B cell (primary cell): ENCODE data around the gene KCNQ5. TPM values are rescaled to one million over a fixed set of nuclear protein-coding genes. Genes with fewer than 3 reads are reported as not detected.

Experiments
- ATAC-seq: fragments of 200-7000 bp; cut with Tn5 transposase; one replicate; pipeline ENCODE4 v1.10.0; 2021; ENCODE audit warnings: low read depth, mild to moderate bottlenecking, moderate number of reproducible peaks, moderate library complexity
- CTCF ChIA-PET: fragments of 350-600 bp; sonication (Branson Sonifier 250); formaldehyde crosslinking; loops from one replicate; lab custom pipeline; 2021; ENCODE audit warnings: antibody characterized with exemption, inconsistent platforms; lab: Charles Lee
- POLR2A ChIA-PET: fragments of 350-600 bp; sonication (Branson Sonifier 250); formaldehyde crosslinking; loops from one replicate; lab custom pipeline; 2021; ENCODE audit warnings: antibody characterized with exemption; lab: Charles Lee
- DNase-seq: peaks from one replicate; pipeline ENCODE4 v3.0.0; 2013
- H2AFZ ChIP-seq: 2 replicates; pipeline ENCODE4 v1.6.1; 2012; ENCODE audit warnings: mild to moderate bottlenecking, low read depth, low read length; ENCODE audit not compliant: insufficient read depth, poor library complexity, severe bottlenecking
- H3K27ac ChIP-seq, 2 donors: 1 replicate in 1 of 2; 2 replicates in 1 of 2; pipeline ENCODE4 v1.5.1; 2012 to 2013; ENCODE audit warnings: low read length in 2 of 2, mild to moderate bottlenecking in 2 of 2, moderate library complexity in 1 of 2
- H3K27me3 ChIP-seq, 4 experiments: fragments of 200-600 bp in 1 of 4; sonication (generic) in 1 of 4; replicated peaks in 1 of 4; 1 replicate in 2 of 4; 2 replicates in 2 of 4; pipeline versions ENCODE4 v1.6.1 to v1.7.0; 2013 to 2016; ENCODE audit warnings: low read length in 3 of 4, mild to moderate bottlenecking in 2 of 4, mixed read lengths in 1 of 4, moderate library complexity in 1 of 4; ENCODE audit not compliant: insufficient read depth in 4 of 4, control insufficient read depth in 3 of 4; ENCODE audit errors: control extremely low read depth in 1 of 4
- H3K36me3 ChIP-seq, 2 experiments: replicated peaks in 1 of 2; 1 replicate in 1 of 2; 2 replicates in 1 of 2; pipeline versions ENCODE4 v1.6.1 to v1.7.1; 2013; ENCODE audit warnings: low read length in 1 of 2; ENCODE audit not compliant: insufficient read depth in 2 of 2, control insufficient read depth in 1 of 2; ENCODE audit errors: control extremely low read depth in 1 of 2, extremely low read depth in 1 of 2
- H3K4me1 ChIP-seq, 2 donors: fragments of 200-600 bp in 1 of 2; sonication (generic) in 1 of 2; 1 replicate in 1 of 2; 2 replicates in 1 of 2; pipeline versions ENCODE4 v1.5.1 to v1.6.1; 2013 to 2017; ENCODE audit warnings: low read length in 2 of 2; ENCODE audit not compliant: control insufficient read depth in 2 of 2, insufficient read depth in 2 of 2
- H3K4me2 ChIP-seq: replicated peaks from 2 replicates; pipeline ENCODE3; 2012; ENCODE audit warnings: mild to moderate bottlenecking, low read depth, low read length; ENCODE audit not compliant: poor library complexity, severe bottlenecking
- H3K4me3 ChIP-seq, 5 experiments: fragments of 200-600 bp in 1 of 5; sonication (generic) in 1 of 5; 1 replicate in 3 of 5; 2 replicates in 2 of 5; pipeline versions ENCODE4 v1.5.1 to v1.7.0; 2011 to 2016; ENCODE audit warnings: low read length in 4 of 5, mild to moderate bottlenecking in 4 of 5, low read depth in 2 of 5, control low read depth in 1 of 5, moderate library complexity in 1 of 5; ENCODE audit not compliant: insufficient read depth in 1 of 5; ENCODE audit errors: control extremely low read depth in 1 of 5, extremely low read depth in 1 of 5
- H3K79me2 ChIP-seq: fragments of 200-600 bp; sonication (generic); one replicate; pipeline ENCODE4 v1.6.0; 2016; ENCODE audit warnings: low read length; ENCODE audit not compliant: control insufficient read depth, insufficient read depth
- H3K9ac ChIP-seq: fragments of 200-600 bp; sonication (generic); 2 replicates; pipeline ENCODE4 v1.6.1; 2017; ENCODE audit warnings: mild to moderate bottlenecking, low read length, moderate library complexity
- H3K9me3 ChIP-seq, 3 donors: one replicate each; pipeline versions ENCODE4 v1.6.1 to v1.7.1; 2013; ENCODE audit warnings: low read length in 2 of 3; ENCODE audit not compliant: control insufficient read depth in 2 of 3, insufficient read depth in 1 of 3; ENCODE audit errors: control extremely low read depth in 1 of 3
- H4K20me1 ChIP-seq: 2 replicates; pipeline ENCODE4 v1.6.0; 2012; ENCODE audit warnings: mild to moderate bottlenecking, low read length; ENCODE audit not compliant: insufficient read depth, control insufficient read depth, poor library complexity, severe bottlenecking
- H3K27ac Mint-ChIP-seq: one replicate; pipeline ENCODE4 v1.8.0; 2021; ENCODE audit warnings: mixed read lengths
- H3K27me3 Mint-ChIP-seq: one replicate; pipeline ENCODE4 v1.8.0; 2021; ENCODE audit warnings: mixed read lengths
- H3K4me1 Mint-ChIP-seq: one replicate; pipeline ENCODE4 v1.8.0; 2021; ENCODE audit warnings: mixed read lengths
- H3K4me3 Mint-ChIP-seq: one replicate; pipeline ENCODE4 v1.8.0; 2021; ENCODE audit warnings: mixed read lengths
- H3K9me3 Mint-ChIP-seq: one replicate; pipeline ENCODE4 v1.8.0; 2022; ENCODE audit warnings: mixed read lengths; ENCODE audit not compliant: insufficient read depth
- CTCF ChIP-seq: fragments of 200-600 bp; IDR thresholded peaks from one replicate; pipeline ENCODE4 v1.8.0; 2022; ENCODE audit warnings: antibody characterized with exemption, mild to moderate bottlenecking
- EZH2 ChIP-seq: IDR thresholded peaks from 2 replicates; pipeline ENCODE4 v1.6.1; 2012; ENCODE audit warnings: borderline replicate concordance, low read depth, mild to moderate bottlenecking, moderate library complexity, low read length; ENCODE audit not compliant: insufficient read depth, poor library complexity, severe bottlenecking
- WGBS: methylation state at CpG from one replicate; pipeline ENCODE4 v1.1.5; 2013; ENCODE audit warnings: missing lambda C conversion rate; ENCODE audit not compliant: insufficient coverage; 5-methylcytosine and 5-hydroxymethylcytosine counted together
- intact Hi-C: fragments of 100-400 bp; cut with micrococcal nuclease; formaldehyde crosslinking; loops from one replicate; pipeline ENCODE4 v1.10.0; 2022
- polyA plus RNA-seq: library from polyadenylated mRNA; depleted of rRNA; stranded (reverse); fragments of >200 nt; gene quantifications from 2 replicates; pipeline ENCODE4 v1.2.3, GENCODE V29; 2012
- total RNA-seq, 2 donors: library from RNA; stranded (reverse); fragments of 120-200 nt in 1 of 2; gene quantifications; 1 replicate in 1 of 2; 2 replicates in 1 of 2; pipeline versions ENCODE4 v1.2.3 to v1.2.4, GENCODE V29; 2013 to 2022

KCNQ5 gene
- total and polyA plus RNA-seq, 2 donors (not counting 1 experiment from before 2014, with no cell fraction given) = 2.3 to 9.4 TPM

- Histone ChIP-seq H3K9me3 (no peaks in the 10 kb centered on the region), H3K4me2 (no peak overlapping the region), H3K4me3 (no peak overlapping the region), H3K4me1 (no peaks in the 10 kb centered on the region), H3K9ac (no peak overlapping the region), H3K27ac (no peak overlapping the region), H3K36me3 (no peaks in the 10 kb centered on the region), H4K20me1 (no peaks in the 10 kb centered on the region), H3K27me3 (no peaks in the 10 kb centered on the region), H3K79me2 (no peaks in the 10 kb centered on the region), H2AFZ (no peak overlapping the region)
- ChIA-PET CTCF (interaction anchor here (0.6 kb wide), 1 partner anchor 376 kb away, joined by 3 read pairs; no protein-coding TSS in a partner anchor), POLR2A (no interaction called here)
- no CpG with 5 or more reads among the region's 1 CpG for WGBS
- H3K4me3 Mint-ChIP-seq = no peak overlapping the region
- H3K27ac Mint-ChIP-seq = no peak overlapping the region
- intact Hi-C loops = no loop called here
- H3K9me3 Mint-ChIP-seq = no peaks in the 10 kb centered on the region
- ATAC-seq (no peak), DNase-seq (no peak)
- TF ChIP-seq CTCF = no peak
- no peak for TF ChIP-seq EZH2
- H3K4me1 Mint-ChIP-seq = no peaks in the 10 kb centered on the region
- H3K27me3 Mint-ChIP-seq = no peaks in the 10 kb centered on the region
These were observed 319.4 kb downstream of the KCNQ5 start for GRCh38 chr6:72941263-72941662.

GRCh38 chr6:72941751-72942150, 319.9 kb downstream of the KCNQ5 start:
- POLR2A ChIA-PET = no interaction called here
- Mint-ChIP-seq H3K27ac (no peak overlapping the region), H3K4me3 (no peak overlapping the region), H3K4me1 (no peaks in the 10 kb centered on the region), H3K27me3 (no peaks in the 10 kb centered on the region), H3K9me3 (no peaks in the 10 kb centered on the region)
- intact Hi-C loops = no loop called here
- Histone ChIP-seq H3K4me2 (no peak overlapping the region), H3K9me3 (no peaks in the 10 kb centered on the region), H3K4me3 (no peak overlapping the region), H4K20me1 (no peaks in the 10 kb centered on the region), H3K27ac (no peak overlapping the region), H3K9ac (no peak overlapping the region), H3K4me1 (no peaks in the 10 kb centered on the region), H3K27me3 (no peaks in the 10 kb centered on the region), H3K79me2 (no peaks in the 10 kb centered on the region), H2AFZ (no peak overlapping the region), H3K36me3 (no peaks in the 10 kb centered on the region)
- ATAC-seq = no peak
- CTCF ChIA-PET = interaction anchor here (0.6 kb wide), 1 partner anchor 375 kb away, joined by 3 read pairs; no protein-coding TSS in a partner anchor
- DNase-seq = no peak
- no peak for TF ChIP-seq EZH2
- TF ChIP-seq CTCF = no peak
- no CpG with 5 or more reads among the region's 1 CpG for WGBS
